Ishikawa (cell line): ENCODE measurements around the gene N4BP3.
A peak's percentile ranks its signal among the peaks of the same experiment; 100 is the strongest.

ENCODE experiments used
- CEBPB ChIP-seq: IDR thresholded peaks from 2 replicates; pipeline ENCODE4 v1.6.1; 2012
- CREB1 ChIP-seq: IDR thresholded peaks from 2 replicates; pipeline ENCODE4 v1.6.1; 2012; ENCODE audit warnings: low read depth
- EGR1 ChIP-seq: IDR thresholded peaks from 2 replicates; pipeline ENCODE4 v1.6.1; 2012
- EP300 ChIP-seq: IDR thresholded peaks from 2 replicates; pipeline ENCODE4 v1.6.1; 2012; ENCODE audit warnings: borderline replicate concordance
- FOXM1 ChIP-seq: IDR thresholded peaks from 2 replicates; pipeline ENCODE4 v1.6.1; 2012; ENCODE audit warnings: low read depth, borderline replicate concordance
- MAX ChIP-seq: IDR thresholded peaks from 2 replicates; pipeline ENCODE4 v1.6.1; 2012
- NFIC ChIP-seq: IDR thresholded peaks from 2 replicates; pipeline ENCODE4 v1.6.1; 2012
- RAD21 ChIP-seq: IDR thresholded peaks from 2 replicates; pipeline ENCODE4 v1.6.1; 2012; ENCODE audit warnings: low read depth
- REST ChIP-seq: IDR thresholded peaks from 2 replicates; pipeline ENCODE4 v1.6.1; 2012; ENCODE audit warnings: low read depth, mild to moderate bottlenecking
- TAF1 ChIP-seq: IDR thresholded peaks from 2 replicates; pipeline ENCODE4 v1.6.1; 2012; ENCODE audit warnings: low read depth, mild to moderate bottlenecking
- TCF12 ChIP-seq: IDR thresholded peaks from 2 replicates; pipeline ENCODE4 v1.6.1; 2012; ENCODE audit warnings: low read depth
- TEAD4 ChIP-seq: IDR thresholded peaks from 2 replicates; pipeline ENCODE4 v1.6.1; 2012
- USF1 ChIP-seq: IDR thresholded peaks from 2 replicates; pipeline ENCODE4 v1.6.1; 2012
- YY1 ChIP-seq: IDR thresholded peaks from 2 replicates; pipeline ENCODE4 v1.6.1; 2012; ENCODE audit warnings: low read depth
- ZBTB7A ChIP-seq: IDR thresholded peaks from 2 replicates; pipeline ENCODE4 v1.6.1; 2012; ENCODE audit warnings: low read depth

The N4BP3 gene

GRCh38 chr5:178153530-178154340, 40.4 kb downstream of the N4BP3 start, which contains the start of gene NHP2:
Gene NHP2, minus strand, starts transcription at chr5:178153885. Its CDS starts 68 bp downstream, at chr5:178153817.
- no peak for TF ChIP-seq REST
- TF ChIP-seq ZBTB7A = no peak
- peak; percentile 96 for TF ChIP-seq CREB1
- TF ChIP-seq CEBPB = peak; percentile 61; the same call in 1 of the 2 replicates
- TF ChIP-seq RAD21 = no peak
- TF ChIP-seq NFIC = no peak
- TF ChIP-seq MAX = peak; percentile 97
- 0 out of 2 replicates have a peak, but pooled peaks have one; percentile 27 for TF ChIP-seq TEAD4
- no peak for TF ChIP-seq EGR1
- peak; percentile 58 for TF ChIP-seq USF1
- no peak for TF ChIP-seq EP300

GRCh38 chr5:178155065-178155464, 41.7 kb downstream of the N4BP3 start:
- TF ChIP-seq MAX (no peak), TAF1 (no peak)

GRCh38 chr5:178160176-178160575, 46.8 kb downstream of the N4BP3 start:
- TF ChIP-seq REST = no peak
- TF ChIP-seq NFIC = no peak
- TF ChIP-seq EP300 = no peak
- TF ChIP-seq ZBTB7A = no peak
- TF ChIP-seq TAF1 = no peak
- TF ChIP-seq TEAD4 = no peak
- TF ChIP-seq FOXM1 = no peak
- no peak for TF ChIP-seq MAX
- TF ChIP-seq EGR1 = no peak
- TF ChIP-seq CEBPB = no peak
- TF ChIP-seq USF1 = no peak
- no peak for TF ChIP-seq TCF12
- no peak for TF ChIP-seq CREB1
- no peak for TF ChIP-seq RAD21
- TF ChIP-seq YY1 = no peak

- no peak for TF ChIP-seq FOXM1
- TF ChIP-seq RAD21 = no peak
- no peak for TF ChIP-seq USF1
- no peak for TF ChIP-seq TAF1
- no peak for TF ChIP-seq CREB1
- TF ChIP-seq TCF12 = no peak
- no peak for TF ChIP-seq REST
- TF ChIP-seq MAX = no peak
- TF ChIP-seq EP300 = no peak
- no peak for TF ChIP-seq EGR1
- no peak for TF ChIP-seq CEBPB
- TF ChIP-seq YY1 = no peak
These were observed 49.1 kb downstream of the N4BP3 start for GRCh38 chr5:178162481-178162880.
